GM21529 (cell line): Measurements from ENCODE around the gene STK32C.
"Not testable (repeated sequence)": the region's sequence is repeated elsewhere in the genome, so short reads cannot be mapped to it uniquely, and the experiment has no call there.

ENCODE experiments used
- ATAC-seq: cut with Tn5 transposase; IDR thresholded peaks from one replicate; pipeline ENCODE4 v1.9.1; 2021; ENCODE audit not compliant: unreplicated experiment

Gene STK32C

GRCh38 chr10:132220996-132221395, 86.8 kb downstream of the STK32C start:
- not testable (repeated sequence) for ATAC-seq

DNA sequence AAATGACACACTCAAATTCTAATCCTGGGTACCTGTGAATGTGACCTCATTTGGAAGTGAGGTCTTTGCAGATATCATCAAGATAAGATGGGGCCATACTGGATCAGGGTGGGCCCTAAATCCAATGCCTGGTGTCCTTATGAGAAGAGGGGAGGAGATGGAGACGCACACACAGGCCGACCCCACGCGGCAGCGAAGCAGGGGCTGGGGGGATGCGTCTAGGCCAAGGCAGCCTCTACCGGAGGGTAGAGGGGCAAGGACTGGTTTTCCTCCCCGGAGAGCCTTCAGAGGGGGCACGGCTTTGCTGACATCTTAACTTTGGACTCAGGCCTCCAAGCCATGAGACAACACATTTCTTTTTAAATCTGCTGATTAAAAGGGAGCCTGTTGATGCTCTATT, 87.7 kb downstream of the STK32C start:
- ATAC-seq, result no peak

DNA sequence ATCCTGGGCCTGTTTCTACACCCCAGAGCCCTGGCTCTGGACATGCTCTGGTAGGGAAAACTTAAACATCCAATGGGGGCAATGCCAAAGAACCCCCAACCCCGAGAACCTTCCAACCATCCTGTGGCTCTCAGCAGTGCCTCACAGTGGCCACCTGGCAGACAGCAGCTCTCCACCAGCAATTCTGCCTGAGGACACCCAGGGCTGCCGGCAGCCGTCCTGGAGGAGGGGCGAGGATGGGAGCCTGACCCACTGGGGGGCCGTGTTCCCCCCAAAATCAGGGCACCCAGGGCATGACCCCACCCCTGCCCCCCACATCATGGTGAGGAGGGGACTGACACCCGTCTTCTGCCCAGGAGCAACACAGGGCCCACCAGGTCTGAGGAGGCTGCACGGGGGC, 88.3 kb downstream of the STK32C start:
- ATAC-seq, result no peak

- ATAC-seq, result not testable (repeated sequence)
Measured at GRCh38 chr10:132216441-132216840, 91.3 kb downstream of the STK32C start.

DNA sequence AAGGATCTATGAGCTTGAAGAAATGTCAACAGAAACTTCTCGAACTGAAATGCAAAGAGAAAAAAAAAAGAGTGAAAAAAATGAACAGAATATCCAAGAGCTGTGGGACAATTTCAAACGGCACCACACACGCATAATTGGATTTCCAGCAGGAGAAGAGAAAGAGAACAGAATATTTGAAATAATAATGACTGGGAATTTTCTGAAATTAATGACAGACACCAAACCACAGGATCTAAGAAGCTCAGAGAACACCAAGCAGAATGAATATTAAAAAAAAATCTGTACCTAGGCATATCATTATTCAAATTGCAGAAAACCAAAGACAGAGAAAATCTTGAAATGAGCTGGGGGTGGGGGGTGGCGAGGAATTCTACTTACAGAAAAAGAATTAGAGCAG, 93.8 kb downstream of the STK32C start:
- ATAC-seq, result no peak

DNA sequence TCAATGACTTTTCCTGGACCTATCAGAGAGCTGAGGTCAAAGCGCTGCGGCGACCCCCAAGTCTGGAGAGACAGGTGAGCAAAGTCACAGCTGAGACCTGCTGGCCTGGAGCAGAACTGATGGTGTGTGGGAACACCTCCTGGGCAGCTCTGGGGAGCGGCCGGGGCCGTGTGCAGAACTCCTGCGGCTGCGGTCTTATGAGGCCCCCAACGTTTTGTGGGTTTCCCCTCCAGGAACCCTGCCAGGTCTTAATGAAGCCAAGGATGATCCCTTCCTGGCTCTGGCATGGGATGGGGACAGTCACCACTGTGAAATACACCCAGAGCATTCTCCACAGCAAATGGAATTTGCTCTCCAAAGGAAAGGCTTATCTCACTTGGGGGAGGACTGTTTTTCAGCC, 94.9 kb downstream of the STK32C start:
- no peak for ATAC-seq

- no peak for ATAC-seq
Measured at GRCh38 chr10:132211246-132211645, 96.5 kb downstream of the STK32C start.

GRCh38 chr10:132210766-132211165, 97.0 kb downstream of the STK32C start:
- no peak for ATAC-seq

DNA sequence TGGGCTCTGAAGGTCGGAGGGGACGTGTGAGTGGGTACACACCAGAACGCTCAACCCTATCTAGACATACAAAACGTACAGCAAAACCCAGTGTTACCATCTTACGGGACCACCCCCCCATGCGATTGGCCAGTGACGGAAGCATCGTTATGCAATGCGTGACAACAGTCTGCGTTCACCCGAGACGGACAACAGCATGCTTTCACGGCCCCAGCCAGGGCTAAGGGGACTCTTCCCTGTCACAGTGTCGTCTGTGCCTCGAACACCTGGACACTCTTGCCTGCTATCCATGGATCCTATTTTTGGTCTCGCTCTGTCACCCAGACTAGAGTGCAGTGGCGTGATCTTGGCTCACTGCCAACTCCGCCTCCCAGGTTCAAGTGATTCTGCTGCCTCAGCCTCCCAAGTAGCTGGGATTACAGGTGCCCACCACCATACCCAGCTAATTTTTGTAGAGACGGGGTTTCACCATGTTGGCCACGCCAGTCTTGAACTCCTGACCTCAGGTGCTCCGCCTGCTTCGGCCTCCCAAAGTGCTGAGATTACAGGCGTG, 97.7 kb downstream of the STK32C start:
- no peak for ATAC-seq

- ATAC-seq, result no peak
Measured at GRCh38 chr10:132209130-132209529, 98.6 kb downstream of the STK32C start.

DNA sequence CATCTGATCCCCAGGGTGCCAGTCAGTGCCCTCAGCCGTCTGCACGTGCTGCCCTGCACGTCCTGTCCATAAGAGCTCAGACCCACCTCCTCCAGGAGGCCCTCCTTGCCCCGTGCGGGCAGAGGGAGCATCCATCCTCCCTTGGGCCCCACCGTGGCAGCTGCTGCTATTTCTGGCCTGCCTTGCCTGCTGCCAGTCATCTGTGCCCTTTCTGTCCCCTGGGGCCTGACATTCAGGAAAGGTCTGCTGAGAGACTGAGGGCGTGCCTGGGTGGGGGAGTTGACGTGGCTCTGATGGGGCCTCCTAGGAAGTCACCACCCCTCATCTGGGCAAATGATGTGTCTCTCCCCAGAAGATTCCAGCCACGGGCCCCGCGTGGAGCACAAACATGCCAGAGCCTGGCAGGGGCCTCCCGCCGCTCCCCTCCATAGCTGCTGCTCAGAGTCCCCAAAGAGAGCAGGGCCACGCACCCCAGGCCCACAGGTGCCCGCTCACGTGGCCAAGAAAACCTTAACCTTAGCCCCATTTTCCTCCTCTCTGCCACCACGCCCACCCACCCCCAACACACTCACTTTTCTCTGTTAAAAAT, 99.2 kb downstream of the STK32C start:
- ATAC-seq, result no peak

GRCh38 chr10:132207536-132208461, 100.0 kb downstream of the STK32C start:
- ATAC-seq, result no peak

DNA sequence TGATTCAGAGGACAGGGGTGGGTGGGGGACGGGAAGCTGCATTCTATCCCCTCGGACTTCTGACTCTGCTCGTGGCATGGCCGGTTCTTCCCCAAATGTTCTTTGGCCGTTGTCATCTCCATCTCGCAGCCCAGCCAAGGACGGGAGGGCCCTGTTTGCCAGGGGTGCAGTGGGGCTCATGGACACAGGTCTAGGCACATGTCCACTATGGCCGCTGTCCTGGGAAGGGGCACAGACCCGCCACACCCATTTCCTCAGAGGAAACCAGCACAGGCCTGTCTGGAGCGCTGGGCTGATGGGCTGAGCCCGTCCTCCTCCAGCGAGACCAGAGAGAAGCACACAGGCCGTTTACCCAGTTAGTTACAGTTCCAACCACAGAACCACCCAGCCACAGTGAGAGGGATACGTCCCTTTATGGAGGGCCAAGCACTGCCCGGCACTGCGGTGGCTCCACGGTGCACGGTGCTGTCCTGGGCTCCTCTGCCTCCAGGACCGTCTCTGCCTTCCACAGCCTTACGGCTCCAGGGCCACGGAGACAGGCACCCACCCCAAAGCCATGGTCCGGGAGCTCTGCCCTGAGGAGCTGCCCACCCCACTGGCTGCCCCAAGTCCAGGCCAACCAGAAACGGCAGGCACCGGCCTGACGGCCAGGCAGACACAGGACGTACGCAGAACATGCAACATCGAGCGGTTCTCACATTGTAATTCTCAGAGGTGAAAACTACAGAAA, 100.8 kb downstream of the STK32C start:
- no peak for ATAC-seq

DNA sequence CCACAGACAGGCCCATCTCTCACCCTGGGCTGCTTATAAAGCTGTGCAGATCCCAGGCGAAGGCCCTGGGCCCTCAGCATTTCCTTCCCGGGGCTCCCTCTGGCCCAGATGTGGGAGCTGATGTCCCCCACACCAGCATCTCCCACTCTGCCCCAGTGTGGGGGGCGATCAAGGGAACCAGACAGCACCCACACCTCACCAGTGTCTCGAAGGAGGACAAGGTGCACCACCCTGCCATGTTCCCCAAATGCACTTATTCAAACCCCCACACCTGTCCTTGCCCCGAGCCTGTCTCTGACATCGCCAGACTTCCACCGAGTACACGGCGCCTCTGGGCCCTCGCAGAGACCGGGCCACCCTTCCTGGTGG, 101.4 kb downstream of the STK32C start:
- ATAC-seq, result no peak

- no peak for ATAC-seq
Measured at GRCh38 chr10:132205650-132206376, 101.9 kb downstream of the STK32C start.

- no peak for ATAC-seq
Measured at GRCh38 chr10:132204781-132205473, 102.8 kb downstream of the STK32C start.

DNA sequence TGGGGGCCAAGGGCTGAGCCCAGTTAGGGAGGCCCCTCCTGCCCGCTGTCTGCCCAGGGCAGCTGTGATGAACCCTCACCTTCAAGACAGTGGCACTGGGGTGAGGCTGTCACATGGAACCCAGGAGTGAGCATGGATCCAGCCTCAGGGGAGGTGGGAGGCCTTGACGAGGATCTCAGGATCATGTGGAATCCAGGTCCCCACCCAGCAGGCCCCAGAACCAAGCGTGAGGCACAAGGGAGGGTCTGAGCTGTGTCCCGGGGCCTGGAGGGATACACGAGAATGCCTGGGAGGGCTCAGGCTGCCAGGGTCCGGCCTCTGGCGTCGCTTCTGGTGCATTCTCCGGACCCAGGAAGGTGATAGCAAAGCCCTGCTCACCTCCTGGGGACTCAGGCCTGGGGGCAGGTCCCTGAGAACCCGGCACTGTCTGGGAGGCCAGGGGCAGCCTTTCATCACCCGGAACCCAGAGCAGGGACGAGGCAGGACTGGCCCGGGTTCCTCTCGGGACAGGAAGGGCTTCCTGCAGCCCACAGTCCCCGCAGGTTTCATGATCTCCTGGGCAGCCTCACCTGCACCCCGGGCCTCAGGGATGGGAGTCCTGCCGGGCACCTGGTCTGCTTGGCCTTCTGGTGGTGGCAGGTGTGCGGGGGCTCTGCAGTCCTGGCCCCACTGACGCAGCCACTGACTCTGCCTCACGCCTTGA, 103.5 kb downstream of the STK32C start:
- ATAC-seq, result no peak

GRCh38 chr10:132203256-132204077, 104.3 kb downstream of the STK32C start:
- no peak for ATAC-seq
